ENCODE results near the gene PCNX2. TPM values are rescaled to one million over a fixed set of nuclear protein-coding genes. Genes with fewer than 3 reads are reported as not detected.

PCNX2 gene
- total and polyA plus RNA-seq, 4 donors, result 2.0 to 15.1 (median 6.4) TPM

DNA sequence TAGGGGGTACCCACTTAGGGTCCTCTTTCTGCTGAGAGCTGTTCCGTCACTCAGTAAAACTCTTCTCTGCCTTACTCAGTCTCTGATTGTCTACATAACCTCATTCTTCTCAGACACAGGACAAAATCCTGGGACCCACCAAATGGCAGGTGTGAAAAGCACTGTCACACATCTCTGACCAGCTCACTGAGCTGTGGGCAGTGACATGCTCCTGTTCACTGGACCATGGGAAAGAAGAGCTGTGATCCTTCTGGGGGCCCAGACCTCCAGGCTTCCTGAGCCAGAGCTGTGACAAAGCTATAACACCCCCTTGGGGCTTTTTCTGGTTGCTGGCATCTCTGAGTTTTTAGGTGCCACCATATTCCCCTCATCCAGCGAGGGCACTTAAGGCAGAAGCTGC is 229.4 kb downstream of the PCNX2 start:
- no peak for ATAC-seq (ENCODE audit: insufficient read depth, low FRiP score)
- Histone ChIP-seq H3K4me1 (ENCODE audit: control insufficient read depth in 5 of 5, insufficient read depth in 5 of 5, low read length in 5 of 5) (no peaks in the 10 kb centered on the region), H3K36me3 (ENCODE audit: control insufficient read depth in 4 of 4, insufficient read depth in 4 of 4, low read length in 4 of 4) (no peaks in the 10 kb centered on the region), H3K27me3 (ENCODE audit: control insufficient read depth in 3 of 3, insufficient read depth in 3 of 3, low read length in 2 of 3) (no peaks in the 10 kb centered on the region), H3K9ac (ENCODE audit: insufficient read depth in 1 of 2, low read length in 2 of 2) (no peak overlapping the region), H3K27ac (ENCODE audit: low read depth in 1 of 2, low read length in 1 of 2) (no peak overlapping the region), H3K4me3 (no peak overlapping the region), H3K9me3 (ENCODE audit: control insufficient read depth in 4 of 4, insufficient read depth in 3 of 4, low read length in 3 of 4) (peaks cover 0 to 10% (median 4%) of the 10 kb centered on the region in 4 donors)
- TF ChIP-seq, protein P1, sequence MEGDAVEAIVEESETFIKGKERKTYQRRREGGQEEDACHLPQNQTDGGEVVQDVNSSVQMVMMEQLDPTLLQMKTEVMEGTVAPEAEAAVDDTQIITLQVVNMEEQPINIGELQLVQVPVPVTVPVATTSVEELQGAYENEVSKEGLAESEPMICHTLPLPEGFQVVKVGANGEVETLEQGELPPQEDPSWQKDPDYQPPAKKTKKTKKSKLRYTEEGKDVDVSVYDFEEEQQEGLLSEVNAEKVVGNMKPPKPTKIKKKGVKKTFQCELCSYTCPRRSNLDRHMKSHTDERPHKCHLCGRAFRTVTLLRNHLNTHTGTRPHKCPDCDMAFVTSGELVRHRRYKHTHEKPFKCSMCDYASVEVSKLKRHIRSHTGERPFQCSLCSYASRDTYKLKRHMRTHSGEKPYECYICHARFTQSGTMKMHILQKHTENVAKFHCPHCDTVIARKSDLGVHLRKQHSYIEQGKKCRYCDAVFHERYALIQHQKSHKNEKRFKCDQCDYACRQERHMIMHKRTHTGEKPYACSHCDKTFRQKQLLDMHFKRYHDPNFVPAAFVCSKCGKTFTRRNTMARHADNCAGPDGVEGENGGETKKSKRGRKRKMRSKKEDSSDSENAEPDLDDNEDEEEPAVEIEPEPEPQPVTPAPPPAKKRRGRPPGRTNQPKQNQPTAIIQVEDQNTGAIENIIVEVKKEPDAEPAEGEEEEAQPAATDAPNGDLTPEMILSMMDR (IDR thresholded peaks at IDR 0.05; ENCODE audit: control extremely low read depth, extremely low read depth), result no peak
- DNase-seq, result no peak
- 98 to 100% methylated on average over 2 of the region's 2 CpGs for whole genome bisulfite sequencing, 2 donors

DNA sequence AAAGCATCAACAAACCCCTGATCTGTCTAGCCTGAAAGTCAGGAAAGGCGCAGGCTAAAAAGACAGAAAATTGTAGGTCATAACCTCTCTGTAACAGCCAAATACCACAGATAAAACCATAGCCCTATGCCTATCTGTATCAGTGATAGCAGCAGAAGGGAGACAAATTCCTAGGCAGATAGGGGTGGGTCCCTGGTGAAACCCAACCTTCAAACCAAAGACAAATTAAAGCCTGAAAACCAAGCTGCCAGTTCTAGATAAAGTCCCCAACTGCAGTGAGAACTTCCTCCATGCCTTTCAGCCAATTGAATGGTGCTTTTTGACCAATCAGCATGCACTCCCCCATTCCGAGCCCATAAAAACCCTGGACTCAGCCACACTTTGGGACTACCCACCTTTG is 229.8 kb downstream of the PCNX2 start:
- no peak for ATAC-seq (ENCODE audit: insufficient read depth, low FRiP score)
- Histone ChIP-seq H3K27ac (ENCODE audit: low read depth in 1 of 2, low read length in 1 of 2) (no peak overlapping the region), H3K36me3 (ENCODE audit: control insufficient read depth in 4 of 4, insufficient read depth in 4 of 4, low read length in 4 of 4) (no peaks in the 10 kb centered on the region), H3K27me3 (ENCODE audit: control insufficient read depth in 3 of 3, insufficient read depth in 3 of 3, low read length in 2 of 3) (no peaks in the 10 kb centered on the region), H3K9me3 (ENCODE audit: control insufficient read depth in 4 of 4, insufficient read depth in 3 of 4, low read length in 3 of 4) (peaks cover 0 to 10% (median 4%) of the 10 kb centered on the region in 4 donors), H3K4me3 (no peak overlapping the region), H3K9ac (ENCODE audit: insufficient read depth in 1 of 2, low read length in 2 of 2) (no peak overlapping the region), H3K4me1 (ENCODE audit: control insufficient read depth in 5 of 5, insufficient read depth in 5 of 5, low read length in 5 of 5) (no peaks in the 10 kb centered on the region)
- TF ChIP-seq, protein P1 (IDR thresholded peaks at IDR 0.05; ENCODE audit: control extremely low read depth, extremely low read depth), result no peak
- 96 to 98% methylated on average over 2 of the region's 2 CpGs for WGBS, 2 donors
- no peak for DNase-seq

DNA sequence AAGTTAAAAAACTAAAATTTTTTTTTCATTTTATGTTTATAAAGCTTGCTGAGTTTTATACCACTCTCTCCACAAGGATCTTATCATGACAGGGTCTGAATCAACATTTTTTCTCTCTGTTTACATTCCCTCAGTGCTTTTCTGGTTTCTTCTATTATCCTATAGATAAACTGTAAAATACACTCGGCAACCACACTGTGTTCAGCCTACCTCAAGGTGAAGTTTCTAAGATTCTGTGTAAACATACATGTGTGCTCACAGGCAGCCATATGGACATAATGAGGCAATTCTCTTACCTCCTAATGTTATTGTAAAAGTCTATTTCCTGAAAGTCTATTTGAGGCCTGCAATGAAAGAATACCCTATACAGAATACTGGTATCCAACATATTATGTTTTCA is 230.5 kb downstream of the PCNX2 start:
- H3K27ac ChIP-seq (ENCODE audit: low read depth in 1 of 2, low read length in 1 of 2), result no peak overlapping the region
- ATAC-seq (ENCODE audit: insufficient read depth, low FRiP score) (no peak), DNase-seq (no peak)
- peaks cover 0 to 10% (median 4%) of the 10 kb centered on the region in 4 donors for H3K9me3 ChIP-seq (ENCODE audit: control insufficient read depth in 4 of 4, insufficient read depth in 3 of 4, low read length in 3 of 4)
- TF ChIP-seq, protein P1 (IDR thresholded peaks at IDR 0.05; ENCODE audit: control extremely low read depth, extremely low read depth), result no peak
- no peak overlapping the region for H3K9ac ChIP-seq (ENCODE audit: insufficient read depth in 1 of 2, low read length in 2 of 2)
- no peak overlapping the region for H3K4me3 ChIP-seq
- H3K27me3 ChIP-seq (ENCODE audit: control insufficient read depth in 3 of 3, insufficient read depth in 3 of 3, low read length in 2 of 3), result no peaks in the 10 kb centered on the region
- peaks cover 0 to 2% (median 0%) of the 10 kb centered on the region in 5 donors for H3K4me1 ChIP-seq (ENCODE audit: control insufficient read depth in 5 of 5, insufficient read depth in 5 of 5, low read length in 5 of 5)
- WGBS, 2 donors, result 54 to 74% methylated on average over 1 of the region's 1 CpG
- H3K36me3 ChIP-seq (ENCODE audit: control insufficient read depth in 4 of 4, insufficient read depth in 4 of 4, low read length in 4 of 4), result no peaks in the 10 kb centered on the region

DNA sequence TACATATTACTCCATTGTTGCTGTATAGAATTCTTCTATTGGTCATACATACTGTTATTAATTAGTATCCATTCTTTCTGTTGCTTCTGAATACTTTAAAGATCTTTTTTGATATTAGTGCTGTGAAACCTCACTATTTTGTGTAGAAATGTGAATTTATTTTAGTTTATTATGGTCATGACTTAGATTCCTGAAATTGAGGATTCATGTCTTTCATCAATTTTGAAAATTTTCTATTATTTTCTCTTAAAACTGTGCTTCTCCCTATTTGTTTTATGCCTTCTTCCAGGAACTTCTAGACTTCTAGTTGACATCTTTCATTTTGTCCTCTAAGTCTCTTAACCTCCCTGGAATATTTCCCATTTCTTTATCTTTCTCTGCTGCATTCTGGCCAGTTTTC is 232.1 kb downstream of the PCNX2 start:
- H3K4me3 ChIP-seq, result no peak overlapping the region
- peaks cover 0 to 2% (median 0%) of the 10 kb centered on the region in 5 donors for H3K4me1 ChIP-seq (ENCODE audit: control insufficient read depth in 5 of 5, insufficient read depth in 5 of 5, low read length in 5 of 5)
- H3K36me3 ChIP-seq (ENCODE audit: control insufficient read depth in 4 of 4, insufficient read depth in 4 of 4, low read length in 4 of 4), result no peaks in the 10 kb centered on the region
- ATAC-seq (ENCODE audit: insufficient read depth, low FRiP score) (no peak), DNase-seq (no peak)
- H3K9me3 ChIP-seq (ENCODE audit: control insufficient read depth in 4 of 4, insufficient read depth in 3 of 4, low read length in 3 of 4), result peaks cover 0 to 10% (median 4%) of the 10 kb centered on the region in 4 donors
- no peak overlapping the region for H3K9ac ChIP-seq (ENCODE audit: insufficient read depth in 1 of 2, low read length in 2 of 2)
- H3K27me3 ChIP-seq (ENCODE audit: control insufficient read depth in 3 of 3, insufficient read depth in 3 of 3, low read length in 2 of 3), result no peaks in the 10 kb centered on the region
- TF ChIP-seq, protein P1 (IDR thresholded peaks at IDR 0.05; ENCODE audit: control extremely low read depth, extremely low read depth), result no peak
- no peak overlapping the region for H3K27ac ChIP-seq (ENCODE audit: low read depth in 1 of 2, low read length in 1 of 2)
